Natural killer cell (primary cell): ENCODE measurements around the gene NEK4. TPM values are rescaled to one million over a fixed set of nuclear protein-coding genes. Genes with fewer than 3 reads are reported as not detected.
A peak's percentile ranks its signal among the peaks of the same experiment; 100 is the strongest.

Experiments used
- ATAC-seq, 3 donors: fragments of 150-1000 bp in 2 of 3; fragments of 200-7000 bp in 1 of 3; cut with Tn5 transposase; 1 replicate in 1 of 3; 2 replicates in 2 of 3; pipeline ENCODE4 v1.10.0; 2021; ENCODE audit warnings: mild to moderate bottlenecking in 2 of 3, moderate library complexity in 2 of 3
- DNase-seq, 2 donors: peaks; one replicate each; pipeline versions ENCODE4 v3.0.0 to v3.0.0-alpha.2; 2013 to 2021; ENCODE audit warnings: mixed read lengths in 1 of 2
- H3K27ac ChIP-seq: one replicate; pipeline ENCODE4 v1.5.1; 2013; ENCODE audit warnings: mild to moderate bottlenecking, low read length
- H3K27me3 ChIP-seq: one replicate; pipeline ENCODE4 v1.6.1; 2013; ENCODE audit warnings: low read length; ENCODE audit not compliant: control insufficient read depth, insufficient read depth
- H3K36me3 ChIP-seq: one replicate; pipeline ENCODE4 v1.6.1; 2013; ENCODE audit warnings: low read length; ENCODE audit not compliant: control insufficient read depth, insufficient read depth
- H3K4me1 ChIP-seq: one replicate; pipeline ENCODE4 v1.6.1; 2013; ENCODE audit warnings: low read length; ENCODE audit not compliant: control insufficient read depth, insufficient read depth
- H3K4me3 ChIP-seq: one replicate; pipeline ENCODE4 v1.5.1; 2013; ENCODE audit warnings: low read length
- H3K9me3 ChIP-seq: one replicate; pipeline ENCODE4 v1.6.1; 2013; ENCODE audit warnings: low read length; ENCODE audit not compliant: control insufficient read depth, insufficient read depth
- H3K27ac Mint-ChIP-seq, 2 donors: one replicate each; pipeline ENCODE4 v1.8.0; 2022; ENCODE audit warnings: mild to moderate bottlenecking in 2 of 2, mixed read lengths in 2 of 2, moderate library complexity in 1 of 2
- H3K27me3 Mint-ChIP-seq, 2 donors: one replicate each; pipeline ENCODE4 v1.8.0; 2022; ENCODE audit warnings: low read depth in 2 of 2, mixed read lengths in 2 of 2
- H3K36me3 Mint-ChIP-seq: one replicate; pipeline ENCODE4 v1.8.0; 2022; ENCODE audit warnings: mixed read lengths
- H3K4me1 Mint-ChIP-seq, 2 donors: one replicate each; pipeline ENCODE4 v1.8.0; 2022; ENCODE audit warnings: mixed read lengths in 2 of 2
- H3K4me3 Mint-ChIP-seq: one replicate; pipeline ENCODE4 v1.8.0; 2022; ENCODE audit warnings: mild to moderate bottlenecking, moderate library complexity, mixed read lengths
- H3K9me3 Mint-ChIP-seq, 2 donors: one replicate each; pipeline ENCODE4 v1.8.0; 2022; ENCODE audit warnings: mixed read lengths in 2 of 2
- CTCF ChIP-seq: fragments of 200-600 bp; IDR thresholded peaks from one replicate; pipeline ENCODE4 v1.8.0; 2022; ENCODE audit warnings: antibody characterized with exemption
- WGBS: methylation state at CpG from one replicate; pipeline ENCODE4 v1.1.7; 2013; ENCODE audit warnings: missing lambda C conversion rate; ENCODE audit not compliant: insufficient coverage; 5-methylcytosine and 5-hydroxymethylcytosine counted together
- intact Hi-C: fragments of 100-400 bp; cut with micrococcal nuclease; formaldehyde crosslinking; loops from one replicate; pipeline ENCODE4 v1.14.2; 2022
- total RNA-seq, 4 donors: library from RNA; stranded (reverse); fragments of 120-200 nt in 1 of 4; gene quantifications; one replicate each; pipeline versions ENCODE4 v1.2.3 to v1.2.4, GENCODE V29; 2013 to 2022

NEK4 gene
- total RNA-seq, 3 donors from 2014 or later (not counting 1 experiment from before 2014, with no cell fraction given), result 13.8 to 19.5 (median 15.5) TPM

- Mint-ChIP-seq H3K27me3 (no peaks in the 10 kb centered on the region), H3K9me3 (no peaks in the 10 kb centered on the region), H3K4me3 (peak overlapping the region; percentile 97), H3K36me3 (no peaks in the 10 kb centered on the region), H3K4me1 (peaks cover 24 to 25% of the 10 kb centered on the region in 2 donors), H3K27ac (peak overlapping the region; percentile 64 to 91)
- no peaks in the 10 kb centered on the region for H3K9me3 ChIP-seq
- TF ChIP-seq CTCF, result no peak
- H3K27ac ChIP-seq, result no peak overlapping the region
- H3K27me3 ChIP-seq, result no peaks in the 10 kb centered on the region
- intact Hi-C loops, result no loop called here
- 32% methylated on average over 13 of the region's 13 CpGs for WGBS
- DNase-seq (peak in 1 of 2 donors; percentile 15), ATAC-seq (no peak)
- H3K4me3 ChIP-seq, result peak overlapping the region; percentile 47
- H3K4me1 ChIP-seq, result peaks cover 15% of the 10 kb centered on the region
- peaks cover 17% of the 10 kb centered on the region for H3K36me3 ChIP-seq
Observed at GRCh38 chr3:52769786-52770455, 819 bp downstream of the NEK4 start.

- H3K4me3 Mint-ChIP-seq, result no peak overlapping the region
- intact Hi-C loops, result no loop called here
- H3K27ac ChIP-seq, result no peak overlapping the region
Observed at GRCh38 chr3:52763466-52763865, 7.3 kb downstream of the NEK4 start.

DNA sequence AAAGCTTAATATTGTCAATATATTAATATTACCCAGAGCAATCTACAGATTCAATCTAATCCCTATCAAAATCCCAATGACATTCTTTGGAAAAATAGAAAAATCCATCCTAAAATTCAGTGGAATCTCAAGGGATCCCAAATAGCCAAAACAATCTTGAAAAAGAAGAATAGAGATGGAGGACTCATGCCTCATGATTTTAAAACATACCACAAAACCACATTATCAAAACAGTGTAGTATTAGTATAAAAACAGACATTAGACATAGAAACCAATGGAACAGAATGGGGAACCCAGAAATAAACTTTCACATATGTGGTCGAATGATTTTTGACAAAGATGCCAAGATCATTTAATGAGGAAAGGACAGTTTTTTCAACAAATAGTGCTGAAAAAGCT, 14.6 kb downstream of the NEK4 start:
- H3K27ac ChIP-seq, result no peak overlapping the region
- DNase-seq (no peak), ATAC-seq (no peak)
- no CpG with 5 or more reads among the region's 1 CpG for WGBS
- H3K27ac Mint-ChIP-seq, result no peak overlapping the region
- H3K36me3 Mint-ChIP-seq, result no peaks in the 10 kb centered on the region
- no peaks in the 10 kb centered on the region for H3K9me3 ChIP-seq
- intact Hi-C loops, result no loop called here
- H3K36me3 ChIP-seq, result peaks cover 29% of the 10 kb centered on the region
- H3K27me3 Mint-ChIP-seq, result no peaks in the 10 kb centered on the region
- H3K27me3 ChIP-seq, result no peaks in the 10 kb centered on the region
- no peak overlapping the region for H3K4me3 ChIP-seq
- no peaks in the 10 kb centered on the region for H3K4me1 ChIP-seq
- H3K4me1 Mint-ChIP-seq, result no peaks in the 10 kb centered on the region
- H3K4me3 Mint-ChIP-seq, result no peak overlapping the region
- TF ChIP-seq CTCF, result no peak
- no peaks in the 10 kb centered on the region for H3K9me3 Mint-ChIP-seq

More at GRCh38 chr3:52763466-52763865, 7.3 kb downstream of the NEK4 start:
- WGBS, result 78% methylated on average over 2 of the region's 2 CpGs
- H3K36me3 ChIP-seq, result peaks cover 48% of the 10 kb centered on the region
- DNase-seq, result no peak
- H3K4me3 ChIP-seq, result no peak overlapping the region
- H3K27me3 Mint-ChIP-seq, result no peaks in the 10 kb centered on the region
- no peaks in the 10 kb centered on the region for H3K4me1 ChIP-seq
- H3K9me3 Mint-ChIP-seq, result no peaks in the 10 kb centered on the region
- no peak for TF ChIP-seq CTCF
- H3K4me1 Mint-ChIP-seq, result no peaks in the 10 kb centered on the region
- no peaks in the 10 kb centered on the region for H3K36me3 Mint-ChIP-seq
- no peaks in the 10 kb centered on the region for H3K9me3 ChIP-seq
- H3K27me3 ChIP-seq, result no peaks in the 10 kb centered on the region
- ATAC-seq, result no peak
- no peak overlapping the region for H3K27ac Mint-ChIP-seq

GRCh38 chr3:52754373-52754772, 16.4 kb downstream of the NEK4 start:
- Histone ChIP-seq H3K9me3 (no peaks in the 10 kb centered on the region), H3K36me3 (peaks cover 34% of the 10 kb centered on the region), H3K4me3 (no peak overlapping the region), H3K4me1 (no peaks in the 10 kb centered on the region), H3K27me3 (no peaks in the 10 kb centered on the region), H3K27ac (no peak overlapping the region)
- ATAC-seq, result no peak
- no peaks in the 10 kb centered on the region for H3K27me3 Mint-ChIP-seq
- H3K4me1 Mint-ChIP-seq, result no peaks in the 10 kb centered on the region
- no peak for DNase-seq
- no peaks in the 10 kb centered on the region for H3K36me3 Mint-ChIP-seq
- H3K4me3 Mint-ChIP-seq, result no peak overlapping the region
- TF ChIP-seq CTCF, result no peak
- no peak overlapping the region for H3K27ac Mint-ChIP-seq
- 100% methylated on average over 4 of the region's 4 CpGs for WGBS
- intact Hi-C loops, result no loop called here
- no peaks in the 10 kb centered on the region for H3K9me3 Mint-ChIP-seq
